Measurements from ENCODE around the gene OTX1.
"Not testable (repeated sequence)": the region's sequence is repeated elsewhere in the genome, so short reads cannot be mapped to it uniquely, and the experiment has no call there.

OTX1 gene

GRCh38 chr2:63059793-63060471, 9.3 kb downstream of the OTX1 start:
- no peak for DNase-seq

GRCh38 chr2:63060472-63060991, 9.9 kb downstream of the OTX1 start:
- no peak for DNase-seq

GRCh38 chr2:63064197-63064596, 13.6 kb downstream of the OTX1 start:
- no peak for DNase-seq

- DNase-seq, result no peak
These were observed 14.0 kb downstream of the OTX1 start for GRCh38 chr2:63064661-63065060.

GRCh38 chr2:63066265-63066664, 15.6 kb downstream of the OTX1 start:
- no peak for DNase-seq

GRCh38 chr2:63066838-63067237, 16.2 kb downstream of the OTX1 start:
- DNase-seq, result no peak

GRCh38 chr2:63071664-63072063, 21.0 kb downstream of the OTX1 start:
- DNase-seq, result no peak

- DNase-seq, result no peak
These were observed 23.4 kb downstream of the OTX1 start for GRCh38 chr2:63073994-63074393.

GRCh38 chr2:63074399-63074798, 23.8 kb downstream of the OTX1 start:
- DNase-seq, result not testable (repeated sequence)

GRCh38 chr2:63078852-63079606, 28.4 kb downstream of the OTX1 start:
- DNase-seq, result no peak

GRCh38 chr2:63081404-63081803, 30.8 kb downstream of the OTX1 start:
- DNase-seq, result no peak

- no peak for DNase-seq
These were observed 36.1 kb downstream of the OTX1 start for GRCh38 chr2:63086687-63087086.

GRCh38 chr2:63092401-63092800, 41.8 kb downstream of the OTX1 start:
- DNase-seq, result no peak

- DNase-seq, result no peak
These were observed 42.2 kb downstream of the OTX1 start for GRCh38 chr2:63092857-63093256.

GRCh38 chr2:63093502-63093901, 42.9 kb downstream of the OTX1 start:
- no peak for DNase-seq

GRCh38 chr2:63096491-63096890, 45.9 kb downstream of the OTX1 start:
- no peak for DNase-seq

GRCh38 chr2:63099032-63099431, 48.4 kb downstream of the OTX1 start:
- no peak for DNase-seq

- no peak for DNase-seq
These were observed 51.3 kb downstream of the OTX1 start for GRCh38 chr2:63101954-63102353.

- DNase-seq, result no peak
These were observed 53.9 kb downstream of the OTX1 start for GRCh38 chr2:63104482-63104881.

All from NCI-H748 treated with DMSO at 0.1 percent for 48 hours (cell line).